H1 (cell line): ENCODE results near the gene CXCR1. TPM values are rescaled to one million over a fixed set of nuclear protein-coding genes. Genes with fewer than 3 reads are reported as not detected.

ENCODE experiments used
- CTCF ChIA-PET: fragments of 300-600 bp; sonication (Branson Sonifier 250); formaldehyde crosslinking; loops from one replicate; lab custom pipeline; 2021; ENCODE audit not compliant: partially characterized antibody; lab: Charles Lee
- POLR2A ChIA-PET: fragments of 300-600 bp; sonication (Branson Sonifier 250); formaldehyde crosslinking; loops from one replicate; lab custom pipeline; 2021; ENCODE audit warnings: inconsistent platforms; ENCODE audit not compliant: partially characterized antibody; lab: Charles Lee
- DNase-seq, 2 experiments: peaks; one replicate each; pipeline versions ENCODE4 v3.0.0 to v3.0.0-alpha.2; 2010 to 2022; ENCODE audit warnings: low spot score in 2 of 2, low read depth in 1 of 2, mixed read lengths in 1 of 2
- FAIRE-seq: peaks from 2 replicates; lab custom pipeline; 2011; peaks lifted over from hg19 to GRCh38; lab: Jason Lieb, UNC
- H2AFZ ChIP-seq: 2 replicates; pipeline ENCODE4 v1.8.1; 2012; ENCODE audit warnings: low read length, inconsistent platforms
- H2AK5ac ChIP-seq: 2 replicates; pipeline ENCODE4 v1.6.1; 2013; ENCODE audit warnings: low read depth, low read length
- H2BK120ac ChIP-seq: replicated peaks from 2 replicates; pipeline ENCODE3; 2013; ENCODE audit warnings: low read depth, low read length, inconsistent platforms
- H2BK12ac ChIP-seq: 2 replicates; pipeline ENCODE4 v1.6.1; 2013; ENCODE audit warnings: low read depth, low read length
- H2BK15ac ChIP-seq: 2 replicates; pipeline ENCODE4 v1.6.1; 2013; ENCODE audit warnings: low read length
- H2BK20ac ChIP-seq: 2 replicates; pipeline ENCODE4 v1.6.1; 2013; ENCODE audit warnings: low read length
- H2BK5ac ChIP-seq: 2 replicates; pipeline ENCODE4 v1.6.1; 2013; ENCODE audit warnings: low read depth, low read length
- H3K14ac ChIP-seq: 2 replicates; pipeline ENCODE4 v1.6.1; 2013; ENCODE audit warnings: inconsistent platforms; ENCODE audit not compliant: insufficient read length
- H3K18ac ChIP-seq: 2 replicates; pipeline ENCODE4 v1.6.1; 2013; ENCODE audit warnings: low read length; ENCODE audit errors: extremely low read depth
- H3K23ac ChIP-seq: 2 replicates; pipeline ENCODE4 v1.6.1; 2013; ENCODE audit warnings: inconsistent platforms; ENCODE audit not compliant: insufficient read length
- H3K23me2 ChIP-seq: 2 replicates; pipeline ENCODE4 v1.6.1; 2013; ENCODE audit warnings: low read depth, low read length
- H3K27ac ChIP-seq: 2 replicates; pipeline ENCODE4 v1.6.1; 2011; ENCODE audit warnings: low read depth, low read length, inconsistent platforms
- H3K27me3 ChIP-seq, 4 experiments: replicated peaks in 1 of 4; 1 replicate in 1 of 4; 2 replicates in 3 of 4; pipeline versions ENCODE4 v1.6.1 to v1.8.1; 2011 to 2013; ENCODE audit warnings: low read length in 3 of 4, mild to moderate bottlenecking in 3 of 4, inconsistent platforms in 2 of 4, mixed read lengths in 2 of 4, moderate library complexity in 1 of 4; ENCODE audit not compliant: control insufficient read depth in 3 of 4, insufficient read depth in 3 of 4; ENCODE audit errors: extremely low read depth in 1 of 4
- H3K36me3 ChIP-seq, 4 experiments: 2 replicates each; pipeline versions ENCODE4 v1.6.1 to v1.8.1; 2011 to 2013; ENCODE audit warnings: mild to moderate bottlenecking in 4 of 4, low read length in 3 of 4, moderate library complexity in 2 of 4, control low read depth in 1 of 4, inconsistent platforms in 1 of 4; ENCODE audit not compliant: insufficient read depth in 4 of 4, control insufficient read depth in 2 of 4
- H3K4ac ChIP-seq: replicated peaks from 2 replicates; pipeline ENCODE3; 2013; ENCODE audit warnings: low read length, low read depth, mixed read lengths, inconsistent platforms; ENCODE audit not compliant: insufficient read length
- H3K4me1 ChIP-seq, 4 experiments: replicated peaks in 1 of 4; 1 replicate in 1 of 4; 2 replicates in 3 of 4; pipeline versions ENCODE4 v1.6.1 to v1.8.1; 2011 to 2013; ENCODE audit warnings: low read length in 3 of 4, inconsistent platforms in 2 of 4, mixed read lengths in 1 of 4; ENCODE audit not compliant: insufficient read depth in 4 of 4, control insufficient read depth in 3 of 4
- H3K4me2 ChIP-seq, 2 experiments: 2 replicates each; pipeline versions ENCODE4 v1.6.1 to v1.8.1; 2011 to 2013; ENCODE audit warnings: low read depth in 2 of 2, low read length in 2 of 2, control low read depth in 1 of 2, inconsistent platforms in 1 of 2, mild to moderate bottlenecking in 1 of 2; ENCODE audit not compliant: insufficient read depth in 1 of 2
- H3K4me3 ChIP-seq, 4 experiments: fragments of 200-600, 300-600 bp in 1 of 4; sonication (generic), shearing (Covaris generic), sonication (Bioruptor Twin) in 1 of 4; 2 replicates each; pipeline versions ENCODE4 v1.5.1 to v1.8.1; 2011 to 2016; ENCODE audit warnings: low read length in 4 of 4, low read depth in 3 of 4, control low read depth in 2 of 4, inconsistent platforms in 2 of 4, mild to moderate bottlenecking in 2 of 4, mixed read lengths in 1 of 4, moderate library complexity in 1 of 4; ENCODE audit not compliant: insufficient read depth in 2 of 4; ENCODE audit errors: extremely low read depth in 1 of 4
- H3K56ac ChIP-seq: replicated peaks from 2 replicates; pipeline ENCODE3; 2013; ENCODE audit warnings: low read depth, mild to moderate bottlenecking, mixed read lengths, low read length, inconsistent platforms; ENCODE audit not compliant: insufficient read length
- H3K79me1 ChIP-seq: 2 replicates; pipeline ENCODE4 v1.6.1; 2013; ENCODE audit warnings: low read depth, low read length, control low read depth
- H3K79me2 ChIP-seq, 2 experiments: 2 replicates each; pipeline versions ENCODE4 v1.6.1 to v1.8.1; 2012 to 2013; ENCODE audit warnings: low read length in 2 of 2, mild to moderate bottlenecking in 2 of 2, inconsistent platforms in 1 of 2; ENCODE audit not compliant: insufficient read depth in 2 of 2, control insufficient read depth in 1 of 2
- H3K9ac ChIP-seq, 4 experiments: replicated peaks in 1 of 4; 1 replicate in 1 of 4; 2 replicates in 3 of 4; pipeline versions ENCODE4 v1.6.1 to v1.8.1; 2011 to 2013; ENCODE audit warnings: low read depth in 3 of 4, low read length in 3 of 4, control low read depth in 2 of 4, mild to moderate bottlenecking in 2 of 4, moderate library complexity in 2 of 4, inconsistent platforms in 1 of 4; ENCODE audit errors: extremely low read depth in 1 of 4
- H3K9me3 ChIP-seq, 2 experiments: 2 replicates each; pipeline versions ENCODE4 v1.6.1 to v1.8.1; 2012 to 2013; ENCODE audit warnings: mild to moderate bottlenecking in 2 of 2, moderate library complexity in 2 of 2, control low read depth in 1 of 2, inconsistent platforms in 1 of 2, low read depth in 1 of 2, low read length in 1 of 2, mixed read lengths in 1 of 2; ENCODE audit not compliant: insufficient read depth in 2 of 2
- H4K20me1 ChIP-seq, 2 experiments: replicated peaks in 1 of 2; 2 replicates each; pipeline versions ENCODE3 to v1.8.1; 2011 to 2013; ENCODE audit warnings: inconsistent platforms in 2 of 2, low read length in 2 of 2, mild to moderate bottlenecking in 1 of 2; ENCODE audit not compliant: insufficient read depth in 2 of 2, control insufficient read depth in 1 of 2
- H4K5ac ChIP-seq: 2 replicates; pipeline ENCODE4 v1.6.1; 2013; ENCODE audit warnings: low read length, low read depth, mixed read lengths, inconsistent platforms; ENCODE audit not compliant: insufficient read length
- H4K8ac ChIP-seq: 2 replicates; pipeline ENCODE4 v1.8.0; 2013; ENCODE audit warnings: mild to moderate bottlenecking, moderate library complexity, low read length, inconsistent platforms; ENCODE audit not compliant: insufficient read depth; ENCODE audit errors: extremely low read depth
- H4K91ac ChIP-seq: replicated peaks from 2 replicates; pipeline ENCODE3; 2013; ENCODE audit warnings: low read length, mixed read lengths, inconsistent platforms; ENCODE audit not compliant: insufficient read length
- POLR2A ChIP-seq, 2 experiments: IDR thresholded peaks; 1 replicate in 1 of 2; 2 replicates in 1 of 2; pipeline ENCODE4 v1.6.1; 2011; ENCODE audit warnings: low read depth in 2 of 2, low read length in 2 of 2, mild to moderate bottlenecking in 2 of 2; ENCODE audit errors: control extremely low read depth in 1 of 2
- POLR2AphosphoS5 ChIP-seq: IDR thresholded peaks from 2 replicates; pipeline ENCODE4 v1.6.1; 2011; ENCODE audit warnings: low read depth, low read length
- SAP30 ChIP-seq: fragments of 300-600 bp; sonication (generic); IDR thresholded peaks from 2 replicates; pipeline ENCODE4 v1.7.1; 2012; ENCODE audit warnings: low read length, moderate library complexity, mild to moderate bottlenecking, inconsistent platforms; ENCODE audit not compliant: insufficient read depth, insufficient replicate concordance
- TAF7 ChIP-seq: optimal IDR thresholded peaks from 2 replicates; pipeline ENCODE3; 2011; ENCODE audit warnings: low read depth, mild to moderate bottlenecking, inconsistent platforms, low read length, moderate library complexity, borderline replicate concordance
- TEAD4 ChIP-seq: IDR thresholded peaks from 2 replicates; pipeline ENCODE4 v1.6.1; 2012; ENCODE audit warnings: low read depth, low read length, inconsistent platforms, mixed read lengths
- WGBS, 2 experiments: shearing (Covaris generic) in 1 of 2; methylation state at CpG; one replicate each; pipeline versions ENCODE4 v1.1.6 to v1.1.7; 2013 to 2015; ENCODE audit warnings: low lambda C conversion rate in 2 of 2, mixed read lengths in 2 of 2, inconsistent platforms in 1 of 2, low coverage in 1 of 2, missing lambda C conversion rate in 1 of 2; ENCODE audit not compliant: insufficient replicate concordance in 2 of 2, insufficient coverage in 1 of 2, insufficient read length in 1 of 2; ENCODE audit errors: extremely low coverage in 1 of 2, missing lambda C conversion rate in 1 of 2; 5-methylcytosine and 5-hydroxymethylcytosine counted together
- polyA plus RNA-seq, 7 experiments: library from polyadenylated mRNA; depleted of rRNA in 3 of 7; stranded (reverse) in 5 of 7; unstranded in 2 of 7; fragments of >200 nt in 5 of 7; fragments of 200-250 nt in 2 of 7; gene quantifications; 1 replicate in 5 of 7; 2 replicates in 1 of 7; 4 replicates in 1 of 7; pipeline versions ENCODE4 v1.2.1 to v1.2.3, GENCODE V29; 2011 to 2013; ENCODE audit warnings: missing spikeins in 2 of 7, mixed read lengths in 2 of 7
- total RNA-seq: library from RNA; stranded (reverse); fragmentation: NEBNext Ultra II Directional; extraction: Animal tissue kit (Norgen Biotek cat#: 25700); gene quantifications from 2 replicates; pipeline ENCODE4 v1.2.1, GENCODE V29; 2021

The CXCR1 gene
- total and polyA plus RNA-seq, 2 of the 8 experiments (the other 6 are each of a cell fraction or from before 2014, with no cell fraction given) = not detected

DNA sequence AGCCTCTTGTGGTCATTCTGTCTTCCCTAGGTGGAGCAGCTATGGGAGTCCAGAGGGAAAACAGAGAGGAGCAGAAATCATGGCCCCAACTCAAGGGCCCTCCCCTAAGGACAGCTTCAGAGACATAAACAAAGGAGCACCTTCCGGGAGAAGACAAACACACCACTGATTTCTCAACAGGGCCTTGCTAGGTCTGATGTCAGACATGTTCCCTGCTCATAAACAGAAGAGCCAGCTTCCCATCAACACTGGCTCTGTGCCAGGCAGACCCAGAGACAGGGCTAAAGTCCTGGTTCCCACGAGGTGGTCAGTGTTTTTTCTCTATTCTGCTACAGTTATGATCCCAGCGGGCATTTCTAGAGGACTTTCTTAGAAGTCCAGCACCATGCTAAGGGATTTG lies 21.6 kb downstream of the CXCR1 start:
- Histone ChIP-seq H3K14ac (no peak overlapping the region), H3K4me3 (no peak overlapping the region), H2BK20ac (no peak overlapping the region), H3K18ac (no peak overlapping the region), H2AK5ac (no peak overlapping the region), H4K5ac (no peak overlapping the region), H2BK5ac (no peak overlapping the region), H2BK12ac (no peak overlapping the region), H3K27me3 (no peaks in the 10 kb centered on the region), H4K20me1 (no peaks in the 10 kb centered on the region), H2BK120ac (no peak overlapping the region), H3K79me2 (no peaks in the 10 kb centered on the region), H4K8ac (no peak overlapping the region), H3K27ac (no peak overlapping the region), H2AFZ (no peak overlapping the region), H3K23me2 (no peaks in the 10 kb centered on the region; the same call in 1 of the 2 replicates), H3K4ac (no peak overlapping the region), H3K23ac (no peak overlapping the region), H3K9me3 (peaks cover 0 to 7% of the 10 kb centered on the region in 2 experiments; a peak in 2 of 4 replicates), H3K36me3 (no peaks in the 10 kb centered on the region), H3K56ac (no peak overlapping the region), H3K4me2 (no peak overlapping the region), H3K4me1 (no peaks in the 10 kb centered on the region), H4K91ac (no peak overlapping the region), H2BK15ac (no peak overlapping the region), H3K9ac (no peak overlapping the region), H3K79me1 (no peaks in the 10 kb centered on the region)
- CTCF ChIA-PET = interaction anchor here (1.1 to 3.3 kb wide), 2 partner anchors 10 to 23 kb away, joined by 3 to 9 read pairs; partner anchors contain the start of gene CXCR1
- FAIRE-seq = no peak
- TF ChIP-seq TAF7 (no peak), SAP30 (no peak), POLR2A (IDR thresholded peaks at IDR 0.05; ENCODE audit: control extremely low read depth in 1 of 2, low read depth in 2 of 2, low read length in 2 of 2) (no peak), TEAD4 (no peak), POLR2AphosphoS5 (no peak)
- DNase-seq = no peak
- 92% methylated on average over 3 of the region's 3 CpGs; no CpG with 5 or more reads in 1 of the 2 experiments for WGBS, 2 experiments
- POLR2A ChIA-PET = no interaction called here
